ENCODE data around the gene PREP. TPM values are rescaled to one million over a fixed set of nuclear protein-coding genes. Genes with fewer than 3 reads are reported as not detected.
A peak's percentile ranks its signal among the peaks of the same experiment; 100 is the strongest.

PREP gene
- total RNA-seq, 1 experiment from 2014 or later, result 34.6 TPM

DNA sequence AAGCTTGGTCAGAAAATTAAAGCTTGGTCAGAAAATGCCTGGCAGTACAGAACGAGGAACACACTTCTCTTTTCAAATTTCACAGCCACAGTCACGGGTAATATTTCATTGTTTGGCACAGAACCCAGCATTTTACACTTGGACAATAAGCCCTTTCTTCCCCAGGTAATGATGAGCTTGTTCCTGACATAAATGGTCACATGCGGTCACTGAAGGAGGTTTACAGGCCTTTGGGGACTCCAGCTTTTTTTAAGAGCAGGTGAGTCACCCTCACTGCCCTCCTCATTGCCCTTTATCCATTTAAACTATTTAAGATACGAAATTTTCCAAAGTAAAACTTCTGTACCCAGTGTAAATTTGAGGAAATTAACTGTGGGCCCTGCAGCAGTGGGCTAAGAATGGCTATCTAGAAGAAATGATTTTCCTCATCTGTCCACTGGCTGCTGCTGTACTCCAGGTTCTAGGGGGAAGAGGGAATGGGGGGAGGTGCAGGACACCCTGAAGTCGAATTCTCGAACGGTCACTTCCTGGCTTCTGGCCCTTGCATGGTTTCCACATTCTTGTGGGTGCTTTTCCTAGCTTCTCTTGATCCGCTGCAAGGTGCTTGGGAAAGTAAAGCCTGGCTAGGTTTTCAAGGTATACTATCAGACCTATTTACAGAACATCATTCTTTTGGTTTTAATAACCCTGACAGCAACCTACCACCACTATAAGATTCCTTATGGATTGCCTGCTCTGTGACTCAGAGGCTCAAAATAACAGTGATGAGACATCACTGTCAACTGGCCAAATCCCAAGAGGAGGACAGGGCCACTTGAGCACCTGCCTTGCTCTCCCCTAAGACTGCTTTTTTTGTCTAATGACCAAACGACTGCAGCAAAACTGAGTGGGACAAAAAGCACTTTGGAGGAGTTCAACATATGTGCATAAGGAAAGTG, 75.8 kb downstream of the PREP start:
- peak; percentile 48 for DNase-seq
- Histone ChIP-seq H3K36me3 (peaks cover 37% of the 10 kb centered on the region), H3K9me3 (no peaks in the 10 kb centered on the region), H3K27me3 (no peaks in the 10 kb centered on the region), H3K4me3 (no peak overlapping the region)

DNA sequence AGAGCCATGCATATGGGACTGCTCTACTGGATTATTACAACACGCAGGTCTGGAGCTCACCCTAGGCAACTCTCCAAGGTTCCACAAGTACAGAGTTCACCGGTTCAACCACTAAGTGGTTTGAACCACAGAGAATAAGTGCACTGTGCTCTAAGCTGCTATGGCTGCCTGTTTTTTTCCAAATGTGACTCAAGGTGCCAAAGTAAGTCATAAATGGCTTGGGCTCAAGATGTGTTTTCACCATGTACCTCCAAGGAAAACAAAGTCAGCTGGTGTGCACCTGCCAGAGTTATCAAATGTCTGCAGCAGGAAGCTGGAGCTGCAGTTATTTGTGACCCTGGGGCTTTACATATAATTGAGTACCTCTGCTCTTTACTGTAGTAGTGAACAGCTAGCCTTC, 76.7 kb downstream of the PREP start:
- Histone ChIP-seq H3K9me3 (no peaks in the 10 kb centered on the region), H3K36me3 (peaks cover 37% of the 10 kb centered on the region), H3K4me3 (no peak overlapping the region), H3K27me3 (no peaks in the 10 kb centered on the region)
- DNase-seq, result no peak

DNA sequence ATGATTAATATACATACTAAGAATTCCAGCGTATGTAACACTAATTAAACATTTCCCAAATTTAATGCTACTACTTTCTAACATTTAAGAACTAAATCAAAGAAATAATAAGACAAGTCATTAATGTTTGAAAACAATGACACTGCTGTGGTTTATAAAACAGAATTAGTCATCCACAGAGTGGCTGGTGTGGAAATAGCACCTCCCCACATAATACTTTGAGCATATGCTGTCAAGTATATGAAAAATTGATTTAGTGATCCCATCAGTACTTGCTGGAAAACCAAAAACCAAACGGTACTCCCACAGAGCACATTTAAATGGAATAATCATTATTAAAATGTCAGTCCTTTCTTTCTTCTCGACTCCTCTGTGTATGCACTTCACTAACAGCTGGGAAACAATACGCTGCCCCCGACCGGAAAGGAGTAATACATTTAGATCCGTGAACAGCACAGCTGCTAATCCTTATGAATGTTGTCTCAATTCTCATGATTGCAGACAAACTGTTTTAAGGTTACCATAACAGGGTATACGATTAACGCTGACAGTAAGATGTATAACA, 78.4 kb downstream of the PREP start:
- Histone ChIP-seq H3K4me3 (no peak overlapping the region), H3K27me3 (no peaks in the 10 kb centered on the region), H3K36me3 (peaks cover 43% of the 10 kb centered on the region), H3K9me3 (no peaks in the 10 kb centered on the region)
- DNase-seq, result no peak

DNA sequence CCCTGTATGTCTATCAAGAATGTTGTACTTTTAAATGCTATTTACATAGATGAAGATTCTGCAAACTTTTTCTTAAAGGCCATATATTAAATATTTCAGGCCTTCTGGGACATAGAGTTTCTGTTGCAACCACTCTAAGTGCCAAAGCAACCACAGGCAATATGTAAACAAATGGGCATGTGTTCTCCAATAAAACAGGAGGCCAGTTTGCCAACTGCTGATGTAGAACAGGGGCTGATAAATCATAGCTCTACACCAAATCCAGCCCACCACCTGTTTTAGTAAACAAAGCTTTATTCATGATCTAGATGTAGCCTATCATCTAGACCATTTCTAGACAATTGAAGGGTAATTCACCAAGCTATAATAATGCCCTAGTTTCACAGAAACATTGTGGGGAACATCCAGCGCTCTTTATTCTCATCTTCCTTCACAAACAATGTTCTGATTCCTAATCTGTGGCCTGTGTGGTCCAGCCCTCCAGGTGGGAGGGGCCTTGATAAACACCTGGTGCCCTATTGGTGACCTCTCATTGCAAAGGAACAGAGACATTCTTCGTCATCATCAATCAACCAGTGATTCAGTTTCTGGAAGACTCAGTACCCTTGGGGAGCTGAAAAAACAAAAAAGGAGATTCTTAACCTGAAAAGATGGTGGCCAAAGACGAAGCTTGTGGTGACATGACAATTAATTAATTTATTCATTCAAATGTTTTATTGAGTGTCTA, 80.2 kb downstream of the PREP start:
- H3K4me3 ChIP-seq, result no peak overlapping the region
- no peaks in the 10 kb centered on the region for H3K9me3 ChIP-seq
- DNase-seq, result no peak
- peaks cover 38% of the 10 kb centered on the region for H3K36me3 ChIP-seq
- no peaks in the 10 kb centered on the region for H3K27me3 ChIP-seq

DNA sequence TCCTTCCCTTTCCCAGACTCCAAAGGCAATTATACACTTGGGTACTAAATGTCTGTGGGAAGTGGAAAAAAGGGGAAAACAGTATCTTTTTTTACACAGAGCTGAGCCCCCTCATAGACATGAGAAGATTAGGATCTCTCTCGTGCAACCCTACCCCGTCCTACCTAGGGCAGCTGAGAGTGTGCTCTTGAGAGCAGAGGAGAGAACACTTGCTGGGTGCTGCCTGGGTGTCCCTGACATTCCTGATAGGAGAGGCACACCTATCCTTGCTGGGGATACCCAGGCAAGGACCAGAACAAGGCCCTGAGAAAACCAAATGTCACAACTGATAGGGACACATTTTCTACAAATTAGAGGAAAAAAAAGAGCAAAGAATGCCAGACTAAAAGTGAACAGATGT, 81.2 kb downstream of the PREP start:
- H3K9me3 ChIP-seq, result no peaks in the 10 kb centered on the region
- no peaks in the 10 kb centered on the region for H3K27me3 ChIP-seq
- H3K36me3 ChIP-seq, result peaks cover 37% of the 10 kb centered on the region
- no peak overlapping the region for H3K4me3 ChIP-seq
- no peak for DNase-seq

DNA sequence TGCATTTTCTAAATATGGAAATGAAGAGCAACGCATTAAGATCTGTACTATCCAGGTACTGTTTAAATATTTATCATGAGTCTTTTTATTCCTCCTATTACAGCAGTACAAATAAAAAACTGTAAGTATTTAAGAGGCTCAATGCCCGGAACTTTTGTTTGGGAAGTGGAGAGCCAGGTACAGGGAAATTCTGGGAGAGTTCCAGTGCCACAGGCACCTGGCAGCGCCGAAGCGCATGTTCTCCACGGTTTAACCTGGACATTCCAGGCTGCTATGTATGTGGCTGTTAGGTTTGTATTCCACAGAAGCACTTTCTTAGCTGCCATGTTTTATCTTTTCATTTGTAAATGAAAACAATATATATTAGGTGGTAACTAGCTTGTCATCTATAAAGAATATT, 81.7 kb downstream of the PREP start:
- H3K9me3 ChIP-seq, result no peaks in the 10 kb centered on the region
- H3K27me3 ChIP-seq, result no peaks in the 10 kb centered on the region
- H3K36me3 ChIP-seq, result peaks cover 33% of the 10 kb centered on the region
- DNase-seq, result no peak
- H3K4me3 ChIP-seq, result no peak overlapping the region

DNA sequence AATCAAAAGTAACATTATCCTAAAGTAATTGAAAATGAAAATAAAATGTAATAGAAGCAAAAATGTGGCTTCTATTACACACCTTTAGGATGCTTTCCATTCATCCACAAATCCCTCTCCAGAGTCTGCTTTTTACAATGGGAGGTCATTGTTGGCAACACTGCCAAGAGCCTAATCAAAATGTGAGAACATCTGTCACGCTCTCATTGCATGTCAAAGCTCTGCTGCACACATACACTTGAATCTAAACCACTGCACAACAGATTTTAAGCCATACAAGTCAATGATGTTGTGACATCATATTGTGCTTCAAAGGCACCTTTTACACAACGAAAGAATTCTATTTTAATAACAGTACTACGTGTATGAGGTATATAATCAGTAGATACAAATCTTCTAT, 82.1 kb downstream of the PREP start:
- Histone ChIP-seq H3K27me3 (no peaks in the 10 kb centered on the region), H3K9me3 (no peaks in the 10 kb centered on the region), H3K4me3 (no peak overlapping the region), H3K36me3 (peaks cover 33% of the 10 kb centered on the region)
- DNase-seq, result no peak

DNA sequence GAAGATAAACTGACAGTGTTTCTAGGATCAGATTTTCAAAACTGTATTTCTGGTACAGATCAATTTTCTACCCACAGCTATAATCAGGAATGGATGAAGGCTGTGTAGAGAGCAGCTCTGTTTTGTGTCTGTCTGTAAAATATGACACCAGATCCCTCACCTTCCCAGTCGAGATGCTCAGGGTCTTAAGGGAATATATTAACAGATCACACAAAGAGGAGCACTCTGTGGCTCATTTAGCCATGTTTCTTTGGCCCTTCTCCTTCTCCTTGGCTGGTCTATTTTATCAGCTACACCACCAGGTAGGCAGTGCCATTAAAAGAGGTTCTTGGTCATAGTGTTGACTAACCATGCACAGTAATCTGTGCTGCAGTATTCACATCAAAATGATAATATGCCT, 82.6 kb downstream of the PREP start:
- H3K36me3 ChIP-seq, result peaks cover 31% of the 10 kb centered on the region
- H3K4me3 ChIP-seq, result no peak overlapping the region
- no peaks in the 10 kb centered on the region for H3K27me3 ChIP-seq
- no peaks in the 10 kb centered on the region for H3K9me3 ChIP-seq
- DNase-seq, result no peak

DNA sequence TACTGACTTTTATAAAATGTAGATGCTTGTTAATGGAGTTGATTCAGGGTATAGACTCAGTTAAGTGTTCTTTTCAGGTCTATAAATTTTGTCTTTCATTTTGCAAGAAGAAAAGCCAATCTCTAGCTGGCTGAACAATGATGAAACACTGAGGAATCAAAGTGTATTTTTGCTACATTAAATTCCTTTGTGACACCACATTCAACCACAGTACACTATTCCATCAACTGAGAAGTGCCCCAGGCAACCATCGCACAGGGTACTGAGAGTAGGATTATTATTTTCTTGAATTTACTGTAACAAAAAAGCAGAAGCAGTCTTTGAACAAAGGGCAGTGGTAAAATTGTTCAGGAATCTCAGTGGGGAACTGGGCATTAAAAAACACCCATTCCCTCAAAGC, 83.6 kb downstream of the PREP start:
- no peaks in the 10 kb centered on the region for H3K9me3 ChIP-seq
- no peak overlapping the region for H3K4me3 ChIP-seq
- no peaks in the 10 kb centered on the region for H3K27me3 ChIP-seq
- peaks cover 26% of the 10 kb centered on the region for H3K36me3 ChIP-seq
- DNase-seq, result no peak

DNA sequence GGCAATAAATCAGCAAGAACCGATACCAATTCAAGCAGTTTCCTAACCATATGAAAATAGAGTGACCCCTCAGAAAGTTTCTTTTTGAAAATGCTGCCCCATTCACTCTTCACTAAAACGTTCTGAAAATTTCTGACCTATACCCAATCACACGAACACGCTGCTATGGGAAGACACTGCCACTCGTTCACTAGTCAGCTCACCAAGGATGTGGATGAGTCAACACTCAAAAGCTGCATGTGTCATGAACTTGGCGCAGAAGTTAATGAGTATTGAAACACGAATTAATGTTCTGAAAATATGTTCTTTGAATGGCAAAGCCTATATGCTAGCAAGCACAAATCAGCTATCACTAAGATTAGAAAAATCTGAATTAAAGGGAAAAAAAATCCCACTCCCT, 84.2 kb downstream of the PREP start:
- DNase-seq, result peak; percentile 58
- Histone ChIP-seq H3K4me3 (no peak overlapping the region), H3K36me3 (peaks cover 26% of the 10 kb centered on the region), H3K9me3 (no peaks in the 10 kb centered on the region), H3K27me3 (no peaks in the 10 kb centered on the region)

DNA sequence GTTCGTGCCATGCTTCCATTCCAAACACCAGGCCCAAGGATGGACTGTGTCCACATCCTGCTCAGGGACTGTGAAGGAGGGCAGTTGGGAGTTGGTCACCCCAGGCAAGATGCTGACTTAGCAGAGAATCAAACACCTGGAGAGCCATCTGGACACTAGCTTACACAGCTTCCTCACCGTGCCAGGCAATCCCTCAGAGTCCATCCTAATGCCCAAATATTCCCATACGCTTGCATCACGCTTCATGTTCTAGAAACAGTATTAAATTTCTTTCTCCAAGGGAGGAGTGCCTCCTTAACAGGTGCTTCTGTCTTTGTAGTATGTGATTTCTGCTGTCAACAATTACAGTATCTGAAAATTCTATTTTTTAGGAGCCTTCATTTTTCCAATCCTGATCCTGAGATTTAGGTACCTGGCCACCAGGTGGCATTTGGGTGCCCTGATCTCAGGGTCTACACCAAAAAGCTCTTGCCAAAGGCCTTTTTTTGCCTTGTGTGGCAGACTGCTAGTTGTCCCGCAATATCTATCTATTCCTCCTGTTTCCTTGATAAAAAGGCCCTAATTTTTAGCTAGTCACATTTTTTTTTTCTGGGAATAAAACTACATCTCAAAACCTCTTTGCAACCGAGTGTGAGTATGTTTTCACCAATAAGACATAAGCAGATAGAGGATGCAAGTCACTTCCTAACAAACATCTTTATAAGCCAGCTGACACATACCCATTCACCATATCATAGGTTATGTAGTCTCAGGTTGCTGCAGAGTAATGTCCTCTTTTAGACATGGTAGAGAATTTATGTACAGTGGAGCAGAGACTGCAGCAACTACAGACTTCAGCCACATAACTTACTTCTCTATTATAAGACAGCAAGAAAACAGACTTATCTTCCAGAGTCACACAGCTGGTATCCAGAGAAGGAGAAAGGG, 85.0 kb downstream of the PREP start:
- peaks cover 24% of the 10 kb centered on the region for H3K36me3 ChIP-seq
- H3K27me3 ChIP-seq, result no peaks in the 10 kb centered on the region
- H3K9me3 ChIP-seq, result no peaks in the 10 kb centered on the region
- H3K4me3 ChIP-seq, result no peak overlapping the region
- DNase-seq, result no peak

DNA sequence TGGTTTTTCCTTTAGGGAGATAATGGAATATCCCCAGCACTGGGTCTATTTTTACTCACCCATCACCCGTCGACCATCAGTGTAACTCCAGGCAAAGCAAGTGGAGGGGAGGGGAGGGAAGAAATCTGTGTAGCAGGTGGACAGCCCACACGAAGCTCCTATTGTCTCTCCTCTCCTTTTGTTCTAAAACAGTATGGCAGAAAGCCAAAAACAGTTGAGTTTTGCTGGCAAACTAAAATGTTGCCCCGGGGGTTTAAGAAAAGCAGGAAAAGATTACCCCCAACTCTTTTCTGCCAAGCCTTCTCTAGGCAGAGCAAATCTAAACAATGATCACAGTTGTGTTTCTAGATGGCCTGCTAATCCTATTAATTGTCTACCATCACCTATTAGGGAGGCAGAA, 89.7 kb downstream of the PREP start:
- Histone ChIP-seq H3K4me3 (no peak overlapping the region), H3K36me3 (peaks cover 7% of the 10 kb centered on the region), H3K27me3 (no peaks in the 10 kb centered on the region), H3K9me3 (no peaks in the 10 kb centered on the region)
- no peak for DNase-seq

DNA sequence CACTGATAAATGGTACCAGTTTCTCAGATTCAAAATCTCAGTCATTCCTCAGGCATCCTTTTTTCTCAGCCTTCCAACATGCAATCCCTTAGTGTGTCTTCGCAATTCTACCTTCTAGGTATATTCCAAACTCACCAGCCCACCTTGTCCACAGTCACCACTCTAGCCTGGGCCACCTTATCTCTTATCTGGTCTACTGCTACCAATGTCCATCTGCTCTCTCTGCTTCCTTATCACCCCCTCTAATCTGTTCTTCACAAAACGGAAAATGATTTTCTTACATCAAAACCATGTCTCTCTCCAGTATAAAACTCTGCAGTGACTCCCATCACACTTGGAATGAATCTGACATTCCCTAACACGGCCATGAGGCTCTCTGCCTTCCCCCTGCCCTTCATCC, 91.9 kb downstream of the PREP start:
- no peaks in the 10 kb centered on the region for H3K9me3 ChIP-seq
- no peak for DNase-seq
- H3K27me3 ChIP-seq, result no peaks in the 10 kb centered on the region
- no peak overlapping the region for H3K4me3 ChIP-seq
- peaks cover 4% of the 10 kb centered on the region for H3K36me3 ChIP-seq

DNA sequence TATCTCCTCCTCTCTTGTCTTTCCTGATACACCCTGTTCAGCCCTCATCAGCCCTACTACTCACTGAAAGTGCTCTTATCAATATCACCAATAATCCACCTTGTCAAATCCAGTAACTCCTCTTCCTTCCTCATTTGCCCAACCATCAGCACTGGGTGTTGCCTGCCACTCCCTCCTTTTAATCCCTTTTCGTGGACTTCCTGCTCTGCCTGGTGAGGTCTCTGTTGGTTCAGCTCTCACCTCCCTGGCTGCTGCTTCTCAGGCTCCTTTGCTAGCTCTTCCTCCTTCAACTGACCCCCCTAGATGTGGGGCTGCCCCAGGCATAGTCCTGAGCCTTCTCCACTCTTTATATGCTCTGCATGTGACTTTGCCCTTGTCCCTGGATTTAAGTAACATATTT, 92.5 kb downstream of the PREP start:
- Histone ChIP-seq H3K4me3 (no peak overlapping the region), H3K9me3 (no peaks in the 10 kb centered on the region), H3K36me3 (no peaks in the 10 kb centered on the region; the same call in none of the 2 replicates), H3K27me3 (no peaks in the 10 kb centered on the region)
- no peak for DNase-seq

DNA sequence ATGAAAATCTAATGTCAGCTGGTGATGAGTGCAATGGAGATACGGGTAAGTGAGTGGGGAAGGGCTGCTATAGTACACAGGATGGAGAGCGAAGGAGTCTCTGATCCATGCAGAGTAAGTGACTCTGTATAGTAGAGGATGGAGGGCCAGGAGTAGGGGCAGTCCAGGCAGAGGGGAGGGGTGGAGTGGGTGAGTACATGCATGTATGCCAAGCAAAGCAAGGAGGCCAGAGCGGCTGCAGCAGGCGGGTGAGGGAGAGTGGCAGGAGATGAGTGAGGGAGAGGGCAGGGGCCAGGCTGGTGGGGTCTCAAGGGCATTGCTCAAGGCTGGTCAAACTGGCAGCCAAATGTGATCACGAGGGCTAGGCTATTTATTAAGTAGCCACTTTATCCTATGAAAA, 94.0 kb downstream of the PREP start:
- no peaks in the 10 kb centered on the region for H3K27me3 ChIP-seq
- no peak for DNase-seq
- no peaks in the 10 kb centered on the region; the same call in none of the 2 replicates for H3K36me3 ChIP-seq
- H3K9me3 ChIP-seq, result no peaks in the 10 kb centered on the region
- H3K4me3 ChIP-seq, result no peak overlapping the region

DNA sequence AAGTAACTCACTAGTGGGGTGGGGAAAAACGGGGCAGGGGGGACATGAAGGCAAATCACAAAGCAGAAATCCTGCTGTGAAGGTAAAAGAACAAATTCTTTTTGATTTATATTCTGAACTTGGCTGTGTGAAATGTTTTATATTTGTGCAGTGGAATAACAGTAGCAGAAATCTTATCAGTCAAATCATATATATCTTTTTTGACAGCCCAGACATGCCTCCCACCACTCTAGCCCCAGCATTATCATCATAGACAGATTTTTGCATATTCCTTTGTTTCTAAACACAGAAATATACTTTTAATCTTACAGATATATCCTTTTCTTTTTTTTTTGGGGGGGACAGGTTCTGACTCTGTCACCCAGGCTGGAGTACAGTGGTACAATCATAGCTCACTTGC, 97.4 kb downstream of the PREP start:
- DNase-seq, result no peak
- H3K9me3 ChIP-seq, result no peaks in the 10 kb centered on the region
- H3K4me3 ChIP-seq, result no peak overlapping the region
- H3K36me3 ChIP-seq, result no peaks in the 10 kb centered on the region; the same call in none of the 2 replicates
- H3K27me3 ChIP-seq, result no peaks in the 10 kb centered on the region
